ENCODE measurements around the gene LMTK2. TPM values are rescaled to one million over a fixed set of nuclear protein-coding genes. Genes with fewer than 3 reads are reported as not detected.

The LMTK2 gene
- polyA plus RNA-seq, 4 donors: 3.8 to 18.5 (median 7.6) TPM

DNA sequence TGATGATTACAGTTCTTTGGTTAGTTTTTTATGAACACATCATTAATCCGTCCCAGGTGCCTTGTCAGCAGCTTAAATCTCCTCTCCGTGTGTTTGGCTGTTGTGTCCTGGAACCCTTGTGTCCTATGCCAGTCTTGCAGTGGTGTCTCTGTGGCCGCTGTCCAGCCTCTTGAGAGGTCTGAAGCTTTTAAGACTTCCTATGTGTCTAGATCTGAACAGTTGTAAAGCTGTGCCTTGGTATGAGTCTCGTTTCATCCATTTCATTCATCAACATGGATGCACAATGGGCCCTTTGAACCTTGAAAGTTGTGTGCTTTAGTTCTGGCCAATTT lies 16.7 kb downstream of the LMTK2 start:
- 77 to 85% (median 84%) methylated on average over 4 of the region's 4 CpGs for WGBS, 3 donors
- H3K27me3 ChIP-seq (ENCODE audit: control insufficient read depth in 3 of 3, insufficient read depth in 3 of 3, low read length in 3 of 3): no peaks in the 10 kb centered on the region
- no peak overlapping the region for H3K27ac ChIP-seq (ENCODE audit: low read depth in 1 of 3, low read length in 2 of 3)
- DNase-seq: no peak
- peaks cover 0 to 19% (median 0%) of the 10 kb centered on the region in 3 donors for H3K36me3 ChIP-seq (ENCODE audit: control insufficient read depth in 3 of 3, insufficient read depth in 2 of 3, low read depth in 1 of 3, low read length in 3 of 3)
- H3K4me3 ChIP-seq (ENCODE audit: low read depth in 1 of 3, low read length in 3 of 3): no peak overlapping the region
- no peaks in the 10 kb centered on the region for H3K4me1 ChIP-seq (ENCODE audit: control insufficient read depth in 3 of 3, insufficient read depth in 2 of 3, low read depth in 1 of 3, low read length in 2 of 3)
- no peaks in the 10 kb centered on the region for H3K9me3 ChIP-seq (ENCODE audit: control insufficient read depth in 2 of 2, insufficient read depth in 1 of 2, low read depth in 1 of 2, low read length in 1 of 2)
- no peak for FAIRE-seq

DNA sequence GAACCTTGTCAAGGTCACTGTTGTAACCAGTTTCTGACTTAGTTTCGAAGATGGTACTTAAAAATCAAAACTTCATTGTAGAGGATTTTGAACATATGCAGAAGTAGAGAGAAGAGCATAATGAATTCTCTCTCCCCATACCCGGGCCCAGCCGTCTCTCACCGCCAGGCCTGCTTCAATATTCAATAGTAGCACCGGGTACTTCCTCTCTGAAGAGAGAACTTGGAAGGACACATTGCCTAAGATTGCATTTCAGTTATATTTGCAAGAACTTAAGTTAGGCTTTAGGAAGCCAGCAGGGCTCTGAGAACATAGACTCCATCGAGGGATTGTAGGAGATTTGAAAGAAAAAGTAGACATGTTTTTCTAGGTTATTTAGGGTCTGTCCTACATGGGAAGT lies 19.1 kb downstream of the LMTK2 start:
- no peak for FAIRE-seq
- Histone ChIP-seq H3K4me3 (ENCODE audit: low read depth in 1 of 3, low read length in 3 of 3) (no peak overlapping the region), H3K4me1 (ENCODE audit: control insufficient read depth in 3 of 3, insufficient read depth in 2 of 3, low read depth in 1 of 3, low read length in 2 of 3) (peaks cover 0 to 6% (median 0%) of the 10 kb centered on the region in 3 donors), H3K36me3 (ENCODE audit: control insufficient read depth in 3 of 3, insufficient read depth in 2 of 3, low read depth in 1 of 3, low read length in 3 of 3) (peaks cover 0 to 21% (median 0%) of the 10 kb centered on the region in 3 donors), H3K27ac (ENCODE audit: low read depth in 1 of 3, low read length in 2 of 3) (no peak overlapping the region), H3K27me3 (ENCODE audit: control insufficient read depth in 3 of 3, insufficient read depth in 3 of 3, low read length in 3 of 3) (no peaks in the 10 kb centered on the region), H3K9me3 (ENCODE audit: control insufficient read depth in 2 of 2, insufficient read depth in 1 of 2, low read depth in 1 of 2, low read length in 1 of 2) (no peaks in the 10 kb centered on the region)
- no peak for DNase-seq
- 86 to 90% (median 89%) methylated on average over 6 of the region's 6 CpGs for WGBS, 3 donors

DNA sequence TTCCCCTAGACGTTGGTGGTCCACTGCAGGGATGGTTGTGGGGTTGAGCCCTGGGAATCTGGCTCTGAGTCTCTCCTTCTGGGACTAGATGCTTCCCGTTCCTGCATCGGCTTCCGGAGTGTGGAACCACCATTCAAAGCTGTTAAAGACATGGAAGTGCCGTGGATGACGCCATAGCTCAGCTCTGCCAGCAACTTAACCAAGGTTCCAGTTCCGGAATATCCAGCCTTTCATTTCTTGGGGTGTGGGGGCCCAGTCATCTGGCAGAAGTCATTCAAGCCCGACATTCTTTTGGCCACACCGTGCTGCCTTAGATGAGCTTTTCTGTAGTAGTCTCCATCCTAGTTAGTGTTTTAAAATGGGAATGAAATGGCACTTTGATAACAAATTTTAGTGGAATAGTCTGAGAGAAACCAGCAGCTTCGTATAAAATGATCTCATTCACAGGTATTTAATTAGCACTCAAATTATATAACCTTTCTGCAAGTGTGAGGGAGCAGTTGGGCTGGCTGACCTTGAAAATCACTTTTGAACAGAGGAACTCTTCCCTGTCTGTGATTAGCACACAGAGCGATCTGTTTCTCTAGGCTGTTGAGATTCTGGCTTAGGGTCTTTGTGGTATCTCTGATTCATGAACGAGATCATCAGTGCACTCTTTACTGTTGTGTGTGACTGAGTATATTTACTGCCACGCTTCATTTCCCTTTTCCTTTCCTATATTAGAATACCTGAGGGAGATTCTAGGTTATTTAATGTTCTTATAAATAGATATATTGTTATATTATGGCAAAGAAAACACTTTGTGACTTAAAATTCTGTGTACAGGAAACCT lies 19.9 kb downstream of the LMTK2 start:
- Histone ChIP-seq H3K36me3 (ENCODE audit: control insufficient read depth in 3 of 3, insufficient read depth in 2 of 3, low read depth in 1 of 3, low read length in 3 of 3) (peaks cover 0 to 17% (median 0%) of the 10 kb centered on the region in 3 donors), H3K4me1 (ENCODE audit: control insufficient read depth in 3 of 3, insufficient read depth in 2 of 3, low read depth in 1 of 3, low read length in 2 of 3) (peaks cover 0 to 13% (median 0%) of the 10 kb centered on the region in 3 donors), H3K27me3 (ENCODE audit: control insufficient read depth in 3 of 3, insufficient read depth in 3 of 3, low read length in 3 of 3) (no peaks in the 10 kb centered on the region), H3K4me3 (ENCODE audit: low read depth in 1 of 3, low read length in 3 of 3) (no peak overlapping the region), H3K27ac (ENCODE audit: low read depth in 1 of 3, low read length in 2 of 3) (no peak overlapping the region), H3K9me3 (ENCODE audit: control insufficient read depth in 2 of 2, insufficient read depth in 1 of 2, low read depth in 1 of 2, low read length in 1 of 2) (no peaks in the 10 kb centered on the region)
- DNase-seq (no peak), FAIRE-seq (no peak)
- 84 to 87% (median 86%) methylated on average over 13 of the region's 13 CpGs for WGBS, 3 donors

- no peak overlapping the region for H3K4me3 ChIP-seq (ENCODE audit: low read depth in 1 of 3, low read length in 3 of 3)
- WGBS, 3 donors: 97 to 98% (median 98%) methylated on average over 8 of the region's 8 CpGs
- FAIRE-seq: no peak
- DNase-seq: no peak
- peaks cover 0 to 17% (median 0%) of the 10 kb centered on the region in 3 donors for H3K36me3 ChIP-seq (ENCODE audit: control insufficient read depth in 3 of 3, insufficient read depth in 2 of 3, low read depth in 1 of 3, low read length in 3 of 3)
- H3K9me3 ChIP-seq (ENCODE audit: control insufficient read depth in 2 of 2, insufficient read depth in 1 of 2, low read depth in 1 of 2, low read length in 1 of 2): no peaks in the 10 kb centered on the region
- H3K27ac ChIP-seq (ENCODE audit: low read depth in 1 of 3, low read length in 2 of 3): no peak overlapping the region
- H3K27me3 ChIP-seq (ENCODE audit: control insufficient read depth in 3 of 3, insufficient read depth in 3 of 3, low read length in 3 of 3): no peaks in the 10 kb centered on the region
- peaks cover 3 to 28% (median 5%) of the 10 kb centered on the region in 3 donors for H3K4me1 ChIP-seq (ENCODE audit: control insufficient read depth in 3 of 3, insufficient read depth in 2 of 3, low read depth in 1 of 3, low read length in 2 of 3)
Measured at GRCh38 chr7:98128346-98128745, 21.7 kb downstream of the LMTK2 start.

DNA sequence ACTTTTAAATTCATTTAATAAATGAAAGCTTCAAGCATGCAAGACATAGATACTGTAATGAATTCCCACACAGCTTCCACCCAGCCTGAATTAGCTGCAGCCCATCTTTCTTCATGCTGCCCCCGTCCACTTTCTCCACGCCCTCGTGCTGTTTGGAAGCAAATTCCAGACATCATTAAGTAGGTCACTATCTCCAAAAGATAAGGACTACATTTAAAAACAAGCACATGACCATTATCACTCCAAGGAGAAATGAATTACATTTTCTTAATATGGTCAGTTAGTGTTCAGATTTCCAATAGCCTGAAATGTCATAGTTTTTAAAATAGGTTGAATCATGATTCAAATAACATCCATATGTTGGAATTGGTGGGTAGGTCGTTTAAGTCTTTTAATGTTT lies 24.3 kb downstream of the LMTK2 start:
- WGBS, 3 donors: 12 to 47% (median 38%) methylated on average over 4 of the region's 4 CpGs
- FAIRE-seq: no peak
- peak overlapping the region in 2 of 3 donors; percentile 87 to 94 for H3K27ac ChIP-seq (ENCODE audit: low read depth in 1 of 3, low read length in 2 of 3)

DNA sequence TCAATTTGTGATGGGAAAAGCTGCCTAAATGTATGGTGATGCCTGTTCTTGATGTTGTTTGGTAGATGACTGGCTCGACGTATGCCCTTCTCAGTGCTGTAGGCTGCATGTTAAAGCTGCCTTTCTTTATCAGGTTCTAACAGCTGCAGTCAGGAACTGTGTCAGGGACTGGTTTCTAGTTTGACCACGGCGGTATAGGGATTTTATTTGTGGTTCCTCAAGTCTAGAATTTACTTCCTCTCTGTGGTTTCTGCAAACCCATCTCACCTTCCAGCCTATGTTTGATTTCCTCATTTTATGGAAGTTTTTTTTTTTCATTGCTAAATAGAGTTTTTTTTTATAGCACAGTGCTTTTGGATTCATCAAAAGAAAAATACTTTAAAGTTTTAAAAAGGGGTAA lies 26.5 kb downstream of the LMTK2 start:
- DNase-seq (peak; percentile 22 to 46), FAIRE-seq (no peak)
- Histone ChIP-seq H3K9me3 (ENCODE audit: control insufficient read depth in 2 of 2, insufficient read depth in 1 of 2, low read depth in 1 of 2, low read length in 1 of 2) (no peaks in the 10 kb centered on the region), H3K4me1 (ENCODE audit: control insufficient read depth in 3 of 3, insufficient read depth in 2 of 3, low read depth in 1 of 3, low read length in 2 of 3) (peaks cover 5 to 52% (median 10%) of the 10 kb centered on the region in 3 donors), H3K27me3 (ENCODE audit: control insufficient read depth in 3 of 3, insufficient read depth in 3 of 3, low read length in 3 of 3) (no peaks in the 10 kb centered on the region), H3K4me3 (ENCODE audit: low read depth in 1 of 3, low read length in 3 of 3) (no peak overlapping the region), H3K36me3 (ENCODE audit: control insufficient read depth in 3 of 3, insufficient read depth in 2 of 3, low read depth in 1 of 3, low read length in 3 of 3) (peaks cover 0 to 16% (median 2%) of the 10 kb centered on the region in 3 donors), H3K27ac (ENCODE audit: low read depth in 1 of 3, low read length in 2 of 3) (peak overlapping the region; percentile 73 to 94 (median 75))
- WGBS, 3 donors: 8 to 38% (median 14%) methylated on average over 4 of the region's 4 CpGs

More for the DNA sequence above, 24.3 kb downstream of the LMTK2 start:
- peak in 1 of 2 donors; percentile 34 for DNase-seq
- Histone ChIP-seq H3K27me3 (ENCODE audit: control insufficient read depth in 3 of 3, insufficient read depth in 3 of 3, low read length in 3 of 3) (no peaks in the 10 kb centered on the region), H3K36me3 (ENCODE audit: control insufficient read depth in 3 of 3, insufficient read depth in 2 of 3, low read depth in 1 of 3, low read length in 3 of 3) (peaks cover 0 to 13% (median 0%) of the 10 kb centered on the region in 3 donors), H3K4me3 (ENCODE audit: low read depth in 1 of 3, low read length in 3 of 3) (no peak overlapping the region), H3K4me1 (ENCODE audit: control insufficient read depth in 3 of 3, insufficient read depth in 2 of 3, low read depth in 1 of 3, low read length in 2 of 3) (peaks cover 5 to 47% (median 9%) of the 10 kb centered on the region in 3 donors), H3K9me3 (ENCODE audit: control insufficient read depth in 2 of 2, insufficient read depth in 1 of 2, low read depth in 1 of 2, low read length in 1 of 2) (no peaks in the 10 kb centered on the region)

- H3K36me3 ChIP-seq (ENCODE audit: control insufficient read depth in 3 of 3, insufficient read depth in 2 of 3, low read depth in 1 of 3, low read length in 3 of 3): peaks cover 0 to 18% (median 2%) of the 10 kb centered on the region in 3 donors
- no peaks in the 10 kb centered on the region for H3K9me3 ChIP-seq (ENCODE audit: control insufficient read depth in 2 of 2, insufficient read depth in 1 of 2, low read depth in 1 of 2, low read length in 1 of 2)
- DNase-seq (peak; percentile 73 to 80), FAIRE-seq (no peak)
- no peaks in the 10 kb centered on the region for H3K27me3 ChIP-seq (ENCODE audit: control insufficient read depth in 3 of 3, insufficient read depth in 3 of 3, low read length in 3 of 3)
- no peak overlapping the region for H3K4me3 ChIP-seq (ENCODE audit: low read depth in 1 of 3, low read length in 3 of 3)
- peak overlapping the region; percentile 73 to 94 (median 75) for H3K27ac ChIP-seq (ENCODE audit: low read depth in 1 of 3, low read length in 2 of 3)
- H3K4me1 ChIP-seq (ENCODE audit: control insufficient read depth in 3 of 3, insufficient read depth in 2 of 3, low read depth in 1 of 3, low read length in 2 of 3): peaks cover 5 to 52% (median 10%) of the 10 kb centered on the region in 3 donors
- WGBS, 3 donors: 20 to 43% (median 26%) methylated on average over 4 of the region's 4 CpGs
Measured at GRCh38 chr7:98133621-98134303, 27.1 kb downstream of the LMTK2 start.

DNA sequence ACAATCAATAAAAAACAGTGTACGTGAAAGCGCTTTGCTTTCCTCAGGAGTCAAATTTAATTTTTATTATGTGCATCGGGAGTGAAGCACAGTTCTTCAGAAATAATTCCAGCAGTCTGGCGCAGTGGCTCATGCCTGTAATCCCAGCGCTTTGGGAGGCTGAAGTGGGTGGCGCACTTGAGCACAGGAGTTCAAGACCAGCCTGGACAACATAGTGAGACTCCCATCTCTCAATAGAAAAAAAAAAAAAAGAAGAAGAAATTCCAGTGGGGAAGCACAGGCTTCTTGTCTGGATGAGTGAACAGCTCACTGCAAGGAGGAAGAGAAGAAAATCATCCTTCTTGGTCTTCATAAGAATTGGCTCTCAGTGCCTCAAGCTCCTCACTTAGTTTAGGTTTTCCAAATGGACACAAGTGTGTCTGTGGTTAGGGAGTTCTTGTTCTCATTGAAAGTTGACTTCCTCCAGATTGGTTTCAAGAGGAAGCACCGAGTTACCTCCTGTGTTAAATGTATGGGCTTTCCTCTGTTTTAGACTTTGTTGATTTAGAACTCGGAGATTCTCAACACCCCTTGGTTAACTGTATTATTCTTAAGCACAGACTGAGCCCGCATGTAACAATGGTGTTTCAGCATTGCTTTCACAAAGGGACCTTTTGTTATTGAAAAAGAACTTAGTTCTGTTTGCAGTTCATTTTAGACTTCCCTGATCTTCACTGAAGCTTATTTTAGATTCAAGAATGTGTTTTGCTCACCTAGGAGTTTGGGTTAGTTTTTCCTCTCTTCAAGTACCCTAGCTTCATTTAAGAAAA lies 28.0 kb downstream of the LMTK2 start:
- no peaks in the 10 kb centered on the region for H3K9me3 ChIP-seq (ENCODE audit: control insufficient read depth in 2 of 2, insufficient read depth in 1 of 2, low read depth in 1 of 2, low read length in 1 of 2)
- WGBS, 3 donors: 70 to 83% (median 83%) methylated on average over 9 of the region's 9 CpGs
- H3K36me3 ChIP-seq (ENCODE audit: control insufficient read depth in 3 of 3, insufficient read depth in 2 of 3, low read depth in 1 of 3, low read length in 3 of 3): peaks cover 0 to 19% (median 2%) of the 10 kb centered on the region in 3 donors
- peak overlapping the region; percentile 8 to 94 (median 44) for H3K27ac ChIP-seq (ENCODE audit: low read depth in 1 of 3, low read length in 2 of 3)
- no peak for DNase-seq
- H3K4me3 ChIP-seq (ENCODE audit: low read depth in 1 of 3, low read length in 3 of 3): no peak overlapping the region
- no peak for FAIRE-seq
- H3K4me1 ChIP-seq (ENCODE audit: control insufficient read depth in 3 of 3, insufficient read depth in 2 of 3, low read depth in 1 of 3, low read length in 2 of 3): peaks cover 5 to 52% (median 10%) of the 10 kb centered on the region in 3 donors
- no peaks in the 10 kb centered on the region for H3K27me3 ChIP-seq (ENCODE audit: control insufficient read depth in 3 of 3, insufficient read depth in 3 of 3, low read length in 3 of 3)

Measured in small intestine (tissue), 7 donors.